ENCODE results near the gene JARID2. TPM values are rescaled to one million over a fixed set of nuclear protein-coding genes. Genes with fewer than 3 reads are reported as not detected.

The JARID2 gene
- total RNA-seq, 1 experiment from 2014 or later = 180 TPM

DNA sequence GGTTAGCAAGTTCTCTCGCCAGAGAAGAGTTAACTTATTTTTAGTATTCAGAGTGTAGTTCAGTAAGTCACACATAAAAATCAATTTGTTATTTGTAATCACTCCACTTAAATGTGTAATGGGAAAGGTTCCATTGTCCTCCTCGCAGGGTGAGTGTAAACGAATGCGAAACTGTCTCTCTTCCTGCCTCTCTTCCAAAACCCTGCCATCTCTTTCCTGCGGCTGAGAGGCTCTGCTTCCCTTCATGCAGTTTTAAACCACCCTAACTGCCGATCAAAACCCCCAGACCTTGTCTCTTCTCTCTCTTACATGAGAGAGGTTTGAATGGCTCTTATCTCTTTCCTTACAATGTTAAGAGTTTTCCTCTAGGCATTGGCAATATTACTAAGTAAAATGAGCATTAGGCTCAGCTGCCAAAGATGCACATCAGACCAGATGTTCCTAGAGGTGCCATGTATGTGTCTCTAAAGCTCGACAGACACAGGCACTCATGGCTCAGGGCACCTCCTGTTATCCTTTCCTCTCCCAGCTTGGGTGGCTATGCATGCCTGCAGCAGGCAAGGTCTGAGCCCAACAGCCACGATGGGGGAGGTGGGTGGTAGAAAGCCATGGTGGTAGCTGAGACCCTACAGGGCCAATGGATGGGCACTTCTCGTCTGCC is 91.2 kb downstream of the JARID2 start:
- no peaks in the 10 kb centered on the region for H3K27me3 Mint-ChIP-seq (ENCODE audit: low read depth)
- POLR2A ChIA-PET = no interaction called here
- CTCF ChIA-PET = interaction anchor here (0.6 kb wide), 1 partner anchor 94 kb away, joined by 3 read pairs; no protein-coding TSS in a partner anchor
- no peaks in the 10 kb centered on the region for H3K9me3 Mint-ChIP-seq
- H3K36me3 Mint-ChIP-seq = no peaks in the 10 kb centered on the region
- H3K4me3 Mint-ChIP-seq = peak overlapping the region; percentile 39
- H3K4me1 Mint-ChIP-seq = peaks cover 90% of the 10 kb centered on the region
- TF ChIP-seq, protein P1, sequence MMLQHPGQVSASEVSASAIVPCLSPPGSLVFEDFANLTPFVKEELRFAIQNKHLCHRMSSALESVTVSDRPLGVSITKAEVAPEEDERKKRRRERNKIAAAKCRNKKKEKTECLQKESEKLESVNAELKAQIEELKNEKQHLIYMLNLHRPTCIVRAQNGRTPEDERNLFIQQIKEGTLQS (CRISPR knock-in tag; conservative IDR thresholded peaks at IDR 0.05) = no peak
- no peak for TF ChIP-seq NR2C2 (CRISPR knock-in tag; IDR thresholded peaks at IDR 0.05)
- no peak for TF ChIP-seq ELF4 (CRISPR knock-in tag; IDR thresholded peaks at IDR 0.05; ENCODE audit: low read depth)
- TF ChIP-seq TEAD4 (CRISPR knock-in tag; IDR thresholded peaks at IDR 0.05) = no peak
- TF ChIP-seq ZNF263 (CRISPR knock-in tag; IDR thresholded peaks at IDR 0.05; ENCODE audit: low read depth) = no peak
- TF ChIP-seq, protein P2, sequence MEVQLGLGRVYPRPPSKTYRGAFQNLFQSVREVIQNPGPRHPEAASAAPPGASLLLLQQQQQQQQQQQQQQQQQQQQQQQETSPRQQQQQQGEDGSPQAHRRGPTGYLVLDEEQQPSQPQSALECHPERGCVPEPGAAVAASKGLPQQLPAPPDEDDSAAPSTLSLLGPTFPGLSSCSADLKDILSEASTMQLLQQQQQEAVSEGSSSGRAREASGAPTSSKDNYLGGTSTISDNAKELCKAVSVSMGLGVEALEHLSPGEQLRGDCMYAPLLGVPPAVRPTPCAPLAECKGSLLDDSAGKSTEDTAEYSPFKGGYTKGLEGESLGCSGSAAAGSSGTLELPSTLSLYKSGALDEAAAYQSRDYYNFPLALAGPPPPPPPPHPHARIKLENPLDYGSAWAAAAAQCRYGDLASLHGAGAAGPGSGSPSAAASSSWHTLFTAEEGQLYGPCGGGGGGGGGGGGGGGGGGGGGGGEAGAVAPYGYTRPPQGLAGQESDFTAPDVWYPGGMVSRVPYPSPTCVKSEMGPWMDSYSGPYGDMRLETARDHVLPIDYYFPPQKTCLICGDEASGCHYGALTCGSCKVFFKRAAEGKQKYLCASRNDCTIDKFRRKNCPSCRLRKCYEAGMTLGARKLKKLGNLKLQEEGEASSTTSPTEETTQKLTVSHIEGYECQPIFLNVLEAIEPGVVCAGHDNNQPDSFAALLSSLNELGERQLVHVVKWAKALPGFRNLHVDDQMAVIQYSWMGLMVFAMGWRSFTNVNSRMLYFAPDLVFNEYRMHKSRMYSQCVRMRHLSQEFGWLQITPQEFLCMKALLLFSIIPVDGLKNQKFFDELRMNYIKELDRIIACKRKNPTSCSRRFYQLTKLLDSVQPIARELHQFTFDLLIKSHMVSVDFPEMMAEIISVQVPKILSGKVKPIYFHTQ (CRISPR knock-in tag; IDR thresholded peaks at IDR 0.05) = no peak
- TF ChIP-seq FOXP1 (CRISPR knock-in tag; IDR thresholded peaks at IDR 0.05; ENCODE audit: borderline replicate concordance) = no peak
- TF ChIP-seq ZNF671 (CRISPR knock-in tag; IDR thresholded peaks at IDR 0.05) = no peak
- TF ChIP-seq, protein P3, sequence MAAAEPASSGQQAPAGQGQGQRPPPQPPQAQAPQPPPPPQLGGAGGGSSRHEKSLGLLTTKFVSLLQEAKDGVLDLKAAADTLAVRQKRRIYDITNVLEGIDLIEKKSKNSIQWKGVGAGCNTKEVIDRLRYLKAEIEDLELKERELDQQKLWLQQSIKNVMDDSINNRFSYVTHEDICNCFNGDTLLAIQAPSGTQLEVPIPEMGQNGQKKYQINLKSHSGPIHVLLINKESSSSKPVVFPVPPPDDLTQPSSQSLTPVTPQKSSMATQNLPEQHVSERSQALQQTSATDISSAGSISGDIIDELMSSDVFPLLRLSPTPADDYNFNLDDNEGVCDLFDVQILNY (CRISPR knock-in tag; IDR thresholded peaks at IDR 0.05) = no peak
- TF ChIP-seq FOXJ3 (CRISPR knock-in tag; IDR thresholded peaks at IDR 0.05; ENCODE audit: borderline replicate concordance) = no peak
- no peak for TF ChIP-seq NFATC4 (CRISPR knock-in tag; IDR thresholded peaks at IDR 0.05)
- TF ChIP-seq ETV6 (CRISPR knock-in tag; IDR thresholded peaks at IDR 0.05) = no peak
- H3K27ac Mint-ChIP-seq = peak overlapping the region; percentile 93
- no peak for DNase-seq (ENCODE audit: low spot score)
- peak; percentile 52 for ATAC-seq

DNA sequence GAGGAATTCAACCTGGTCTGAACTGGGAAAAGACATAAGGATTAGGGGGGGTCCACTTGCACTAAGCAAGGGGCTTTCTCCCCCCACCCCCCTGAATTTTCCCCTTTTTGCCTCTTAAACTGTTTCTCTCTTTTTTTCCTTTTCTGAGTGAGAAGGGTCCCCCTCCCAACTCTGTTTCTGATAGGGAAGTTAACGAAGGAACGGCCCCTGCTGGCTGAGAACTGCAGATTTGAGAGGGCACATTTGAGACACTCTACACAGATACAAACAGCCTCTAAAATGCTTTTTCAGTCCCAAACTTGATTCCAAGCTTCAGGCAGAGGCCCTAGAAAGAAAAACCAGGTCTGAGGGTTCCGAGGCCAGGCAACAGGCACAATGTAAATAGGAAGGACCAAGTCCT is 91.7 kb downstream of the JARID2 start:
- Mint-ChIP-seq H3K27ac (peak overlapping the region; percentile 93), H3K27me3 (ENCODE audit: low read depth) (no peaks in the 10 kb centered on the region), H3K4me1 (peaks cover 91% of the 10 kb centered on the region), H3K9me3 (no peaks in the 10 kb centered on the region), H3K4me3 (peak overlapping the region; percentile 5; the same call in 1 of the 2 replicates), H3K36me3 (no peaks in the 10 kb centered on the region)
- CTCF ChIA-PET = interaction anchor here (0.6 kb wide), 1 partner anchor 95 kb away, joined by 3 read pairs; no protein-coding TSS in a partner anchor
- POLR2A ChIA-PET = no interaction called here
- no peak for ATAC-seq
- DNase-seq (ENCODE audit: low spot score) = no peak
- TF ChIP-seq, protein P4, sequence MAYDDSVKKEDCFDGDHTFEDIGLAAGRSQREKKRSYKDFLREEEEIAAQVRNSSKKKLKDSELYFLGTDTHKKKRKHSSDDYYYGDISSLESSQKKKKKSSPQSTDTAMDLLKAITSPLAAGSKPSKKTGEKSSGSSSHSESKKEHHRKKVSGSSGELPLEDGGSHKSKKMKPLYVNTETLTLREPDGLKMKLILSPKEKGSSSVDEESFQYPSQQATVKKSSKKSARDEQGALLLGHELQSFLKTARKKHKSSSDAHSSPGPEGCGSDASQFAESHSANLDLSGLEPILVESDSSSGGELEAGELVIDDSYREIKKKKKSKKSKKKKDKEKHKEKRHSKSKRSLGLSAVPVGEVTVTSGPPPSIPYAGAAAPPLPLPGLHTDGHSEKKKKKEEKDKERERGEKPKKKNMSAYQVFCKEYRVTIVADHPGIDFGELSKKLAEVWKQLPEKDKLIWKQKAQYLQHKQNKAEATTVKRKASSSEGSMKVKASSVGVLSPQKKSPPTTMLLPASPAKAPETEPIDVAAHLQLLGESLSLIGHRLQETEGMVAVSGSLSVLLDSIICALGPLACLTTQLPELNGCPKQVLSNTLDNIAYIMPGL (CRISPR knock-in tag; IDR thresholded peaks at IDR 0.05) = no peak
- TF ChIP-seq, protein P5, sequence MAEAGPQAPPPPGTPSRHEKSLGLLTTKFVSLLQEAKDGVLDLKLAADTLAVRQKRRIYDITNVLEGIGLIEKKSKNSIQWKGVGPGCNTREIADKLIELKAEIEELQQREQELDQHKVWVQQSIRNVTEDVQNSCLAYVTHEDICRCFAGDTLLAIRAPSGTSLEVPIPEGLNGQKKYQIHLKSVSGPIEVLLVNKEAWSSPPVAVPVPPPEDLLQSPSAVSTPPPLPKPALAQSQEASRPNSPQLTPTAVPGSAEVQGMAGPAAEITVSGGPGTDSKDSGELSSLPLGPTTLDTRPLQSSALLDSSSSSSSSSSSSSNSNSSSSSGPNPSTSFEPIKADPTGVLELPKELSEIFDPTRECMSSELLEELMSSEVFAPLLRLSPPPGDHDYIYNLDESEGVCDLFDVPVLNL (CRISPR knock-in tag; IDR thresholded peaks at IDR 0.05; ENCODE audit: borderline replicate concordance, low read depth) = no peak
- TF ChIP-seq, protein P6, sequence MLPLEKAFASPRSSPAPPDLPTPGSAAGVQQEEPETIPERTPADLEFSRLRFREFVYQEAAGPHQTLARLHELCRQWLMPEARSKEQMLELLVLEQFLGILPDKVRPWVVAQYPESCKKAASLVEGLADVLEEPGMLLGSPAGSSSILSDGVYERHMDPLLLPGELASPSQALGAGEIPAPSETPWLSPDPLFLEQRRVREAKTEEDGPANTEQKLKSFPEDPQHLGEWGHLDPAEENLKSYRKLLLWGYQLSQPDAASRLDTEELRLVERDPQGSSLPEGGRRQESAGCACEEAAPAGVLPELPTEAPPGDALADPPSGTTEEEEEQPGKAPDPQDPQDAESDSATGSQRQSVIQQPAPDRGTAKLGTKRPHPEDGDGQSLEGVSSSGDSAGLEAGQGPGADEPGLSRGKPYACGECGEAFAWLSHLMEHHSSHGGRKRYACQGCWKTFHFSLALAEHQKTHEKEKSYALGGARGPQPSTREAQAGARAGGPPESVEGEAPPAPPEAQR (CRISPR knock-in tag; IDR thresholded peaks at IDR 0.05) = no peak
- TF ChIP-seq, protein P2 (CRISPR knock-in tag; IDR thresholded peaks at IDR 0.05) = no peak
- no peak for TF ChIP-seq SMAD3 (CRISPR knock-in tag; IDR thresholded peaks at IDR 0.05; ENCODE audit: borderline replicate concordance)
- no peak for TF ChIP-seq HMGA2 (CRISPR knock-in tag; IDR thresholded peaks at IDR 0.05)
- no peak for TF ChIP-seq NFYB (CRISPR knock-in tag; conservative IDR thresholded peaks at IDR 0.05; ENCODE audit: low read depth)
- no peak for TF ChIP-seq CBFB (CRISPR knock-in tag; IDR thresholded peaks at IDR 0.05; ENCODE audit: low read depth)
- TF ChIP-seq ZNF138 (CRISPR knock-in tag; conservative IDR thresholded peaks at IDR 0.05) = no peak
- TF ChIP-seq, protein P7, sequence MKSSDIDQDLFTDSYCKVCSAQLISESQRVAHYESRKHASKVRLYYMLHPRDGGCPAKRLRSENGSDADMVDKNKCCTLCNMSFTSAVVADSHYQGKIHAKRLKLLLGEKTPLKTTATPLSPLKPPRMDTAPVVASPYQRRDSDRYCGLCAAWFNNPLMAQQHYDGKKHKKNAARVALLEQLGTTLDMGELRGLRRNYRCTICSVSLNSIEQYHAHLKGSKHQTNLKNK (CRISPR knock-in tag; IDR thresholded peaks at IDR 0.05) = no peak

Data from WTC11 (cell line).